Caki2 (cell line): Measurements from ENCODE around the gene ARHGEF19. TPM values are rescaled to one million over a fixed set of nuclear protein-coding genes. Genes with fewer than 3 reads are reported as not detected.
A peak's percentile ranks its signal among the peaks of the same experiment; 100 is the strongest.

Experiments used
- DNase-seq: peaks from one replicate; pipeline ENCODE4 v3.0.0-alpha.2; 2015; ENCODE audit warnings: low read depth
- in situ Hi-C: cut with HindIII; loops from 2 replicates; pipeline ENCODE4 v1.10.0; 2016; ENCODE audit warnings: low sequenced_read_pairs, low pct_unique_long_range_greater_than_20kb, mixed read lengths
- total RNA-seq: library from RNA; depleted of rRNA; stranded (reverse); fragments of >200 nt; shearing (Covaris generic); gene quantifications from 2 replicates; pipeline ENCODE4 v1.2.3, GENCODE V29; 2014; ENCODE audit warnings: low replicate concordance

Gene ARHGEF19
- total RNA-seq, 1 experiment from 2014 or later: 26.2 TPM

- DNase-seq: no peak
- in situ Hi-C loops: no loop called here
Observed at GRCh38 chr1:16191916-16192546, 20.4 kb downstream of the ARHGEF19 start.

GRCh38 chr1:16191309-16191708 is 21.1 kb downstream of the ARHGEF19 start:
- no peak for DNase-seq
- in situ Hi-C loops: no loop called here

GRCh38 chr1:16189921-16190621 is 22.4 kb downstream of the ARHGEF19 start:
- in situ Hi-C loops: no loop called here
- no peak for DNase-seq

- peak; percentile 76 for DNase-seq
- in situ Hi-C loops: no loop called here
Observed at GRCh38 chr1:16189003-16189402, 23.4 kb downstream of the ARHGEF19 start.

GRCh38 chr1:16187748-16188401 is 24.6 kb downstream of the ARHGEF19 start:
- in situ Hi-C loops: no loop called here
- peak; percentile 83 for DNase-seq

- in situ Hi-C loops: no loop called here
- no peak for DNase-seq
Observed at GRCh38 chr1:16186655-16187235, 25.7 kb downstream of the ARHGEF19 start.

GRCh38 chr1:16184557-16185303 is 27.7 kb downstream of the ARHGEF19 start:
- in situ Hi-C loops: no loop called here
- no peak for DNase-seq

- in situ Hi-C loops: no loop called here
- DNase-seq: no peak
Observed at GRCh38 chr1:16183765-16184556, 28.5 kb downstream of the ARHGEF19 start.

GRCh38 chr1:16183179-16183578 is 29.3 kb downstream of the ARHGEF19 start:
- DNase-seq: peak; percentile 74
- in situ Hi-C loops: no loop called here

- DNase-seq: peak; percentile 96
- in situ Hi-C loops: no loop called here
Observed at GRCh38 chr1:16181887-16182719, 30.3 kb downstream of the ARHGEF19 start.

- peak; percentile 50 for DNase-seq
- in situ Hi-C loops: no loop called here
Observed at GRCh38 chr1:16180291-16180824, 32.1 kb downstream of the ARHGEF19 start.

- in situ Hi-C loops: no loop called here
- peak; percentile 90 for DNase-seq
Observed at GRCh38 chr1:16178596-16179497, 33.6 kb downstream of the ARHGEF19 start.

- in situ Hi-C loops: no loop called here
- DNase-seq: no peak
Observed at GRCh38 chr1:16177306-16177705, 35.1 kb downstream of the ARHGEF19 start.

GRCh38 chr1:16176653-16177052 is 35.8 kb downstream of the ARHGEF19 start:
- in situ Hi-C loops: no loop called here
- DNase-seq: no peak

GRCh38 chr1:16175610-16176553 is 36.6 kb downstream of the ARHGEF19 start:
- DNase-seq: peak; percentile 78
- in situ Hi-C loops: no loop called here
